GM18507 (cell line): ENCODE measurements around the gene RBL1.
"Not testable (repeated sequence)": the region's sequence is repeated elsewhere in the genome, so short reads cannot be mapped to it uniquely, and the experiment has no call there.

Experiments
- DNase-seq: peaks from one replicate; pipeline ENCODE4 v3.0.0; 2011; ENCODE audit warnings: low read depth; ENCODE audit not compliant: insufficient read length; ENCODE audit errors: extremely low spot score
- FAIRE-seq: peaks from 2 replicates; lab custom pipeline; 2011; peaks lifted over from hg19 to GRCh38; lab: Jason Lieb, UNC

RBL1 gene

GRCh38 chr20:37005062-37005942 is 90.5 kb downstream of the RBL1 start:
- not testable (repeated sequence) for DNase-seq
- peak; percentile 41 for FAIRE-seq

GRCh38 chr20:37001634-37002033 is 94.2 kb downstream of the RBL1 start:
- not testable (repeated sequence) for DNase-seq
- peak; percentile 9 for FAIRE-seq

DNA sequence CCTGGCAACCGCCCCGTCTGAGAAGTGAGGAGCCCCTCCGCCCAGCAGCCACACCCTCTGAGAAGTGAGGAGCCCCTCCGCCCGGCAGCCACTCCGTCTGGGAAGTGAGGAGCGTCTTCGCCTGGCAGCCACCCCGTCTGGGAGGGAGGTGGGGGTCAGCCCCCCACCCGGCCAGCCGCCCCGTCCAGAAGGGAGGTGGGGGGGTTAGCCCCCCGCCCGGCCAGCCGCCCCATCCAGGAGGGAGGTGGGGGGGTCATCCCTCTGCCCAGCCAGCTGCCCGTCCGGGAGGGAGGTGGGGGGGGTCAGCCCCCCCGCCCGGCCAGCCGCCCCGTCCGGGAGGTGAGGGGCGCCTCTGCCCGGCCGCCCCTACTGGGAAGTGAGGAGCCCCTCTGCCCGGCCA is 95.6 kb downstream of the RBL1 start:
- not testable (repeated sequence) for FAIRE-seq

GRCh38 chr20:36998652-36999051 is 97.1 kb downstream of the RBL1 start:
- DNase-seq = no peak
- peak; percentile 54 for FAIRE-seq

More for the DNA sequence above, 95.6 kb downstream of the RBL1 start:
- DNase-seq = not testable (repeated sequence)

- FAIRE-seq (no peak), DNase-seq (no peak)
Measured at GRCh38 chr20:36997121-36997520, 98.7 kb downstream of the RBL1 start.

- not testable (repeated sequence) for FAIRE-seq
Measured at GRCh38 chr20:36994221-36994620, 101.6 kb downstream of the RBL1 start.

DNA sequence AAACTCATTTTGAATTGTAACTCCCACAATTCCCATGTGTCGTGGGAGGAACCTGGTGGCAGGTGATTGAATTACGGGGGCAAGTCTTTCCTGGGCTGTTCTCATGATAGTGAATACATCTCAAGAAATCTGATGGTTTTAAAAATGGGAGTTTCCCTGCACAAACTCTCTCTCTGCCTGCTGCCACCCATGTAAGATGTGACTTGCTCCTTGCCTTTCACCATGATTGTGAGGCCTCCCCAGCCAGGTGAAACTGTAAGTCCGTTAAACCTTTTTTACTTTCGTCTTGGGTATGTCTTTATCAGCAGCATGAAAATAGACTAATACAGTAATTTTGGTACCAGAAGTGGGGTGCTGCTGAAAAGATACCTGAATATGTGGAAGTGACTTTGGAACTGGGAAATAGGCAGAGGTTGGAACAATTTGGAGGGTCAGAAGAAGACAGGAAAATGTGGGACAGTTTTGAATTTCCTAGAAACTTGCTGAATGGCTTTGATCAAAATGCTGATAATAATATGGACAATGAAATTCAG is 102.9 kb downstream of the RBL1 start:
- DNase-seq (no peak), FAIRE-seq (no peak)

More at GRCh38 chr20:36994221-36994620, 101.6 kb downstream of the RBL1 start:
- not testable (repeated sequence) for DNase-seq

DNA sequence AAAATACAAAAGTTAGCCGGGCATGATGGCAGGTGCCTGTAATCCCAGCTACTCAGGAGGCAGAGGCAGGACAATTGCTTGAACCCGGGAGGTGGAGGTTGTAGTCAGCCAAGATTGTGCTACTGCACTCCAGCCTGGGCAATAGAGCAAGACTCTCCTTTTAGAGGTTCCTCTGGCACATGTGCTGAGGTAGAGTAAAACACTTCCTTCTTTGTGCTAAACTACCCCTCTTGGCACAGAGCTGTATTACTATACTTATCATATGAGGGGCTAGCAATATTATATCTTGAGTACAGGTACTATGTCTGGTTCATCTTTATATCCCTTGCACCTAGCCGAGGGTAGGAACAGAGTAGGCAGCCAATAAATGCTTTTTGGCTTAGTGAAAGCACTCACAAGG is 104.1 kb downstream of the RBL1 start:
- FAIRE-seq = no peak
- no peak for DNase-seq

- no peak for DNase-seq
- no peak for FAIRE-seq
Measured at GRCh38 chr20:36989797-36990196, 106.0 kb downstream of the RBL1 start.

DNA sequence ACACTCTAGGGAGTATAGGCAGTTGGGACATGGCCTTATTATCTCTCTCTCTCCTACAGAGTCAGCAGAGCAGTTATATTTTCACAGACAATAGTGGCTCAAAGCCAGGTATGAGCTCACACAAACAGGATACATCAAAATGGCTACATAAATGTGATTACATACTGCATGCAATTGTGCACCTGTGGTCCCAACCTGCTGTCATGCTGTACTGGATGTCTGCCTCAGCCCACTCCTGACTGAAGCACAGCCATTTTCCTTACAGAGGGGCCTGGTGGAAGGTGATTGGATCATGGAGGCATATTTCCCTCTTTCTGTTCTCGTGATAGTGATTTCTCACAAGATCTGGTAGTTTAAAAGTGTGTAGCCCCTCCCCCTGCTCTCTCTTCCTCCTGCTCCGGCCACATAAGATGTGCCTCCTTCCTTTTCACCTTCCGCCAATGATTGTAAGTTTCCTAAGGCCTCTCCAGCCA is 107.3 kb downstream of the RBL1 start:
- DNase-seq (no peak), FAIRE-seq (no peak)

- FAIRE-seq (no peak), DNase-seq (no peak)
Measured at GRCh38 chr20:36984257-36984638, 111.5 kb downstream of the RBL1 start.

- DNase-seq = no peak
- FAIRE-seq = no peak
Measured at GRCh38 chr20:36975099-36975818, 120.5 kb downstream of the RBL1 start.

DNA sequence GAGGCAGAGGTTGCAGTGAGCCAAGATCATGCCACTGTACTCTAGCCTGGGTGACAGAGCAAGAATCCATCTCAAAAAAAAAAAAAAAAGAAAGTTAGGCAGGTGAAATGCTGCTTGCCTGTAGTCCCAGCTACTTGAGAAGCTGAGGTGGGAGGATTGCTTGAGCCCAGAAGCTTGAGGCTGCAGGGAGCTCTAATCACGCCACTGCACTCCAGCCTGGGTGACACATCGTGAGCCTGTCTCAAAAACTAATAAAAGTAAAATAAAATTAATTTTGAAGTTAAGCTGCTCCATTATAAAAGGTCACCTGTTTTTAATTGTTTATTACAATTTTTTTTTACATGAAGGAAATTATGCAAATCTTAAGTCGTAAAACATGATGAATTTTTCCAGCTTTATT is 121.1 kb downstream of the RBL1 start:
- FAIRE-seq (no peak), DNase-seq (no peak)

GRCh38 chr20:36971103-36971502 is 124.7 kb downstream of the RBL1 start:
- FAIRE-seq = no peak
- DNase-seq = no peak

GRCh38 chr20:36969478-36970186 is 126.2 kb downstream of the RBL1 start:
- no peak for DNase-seq
- no peak for FAIRE-seq

DNA sequence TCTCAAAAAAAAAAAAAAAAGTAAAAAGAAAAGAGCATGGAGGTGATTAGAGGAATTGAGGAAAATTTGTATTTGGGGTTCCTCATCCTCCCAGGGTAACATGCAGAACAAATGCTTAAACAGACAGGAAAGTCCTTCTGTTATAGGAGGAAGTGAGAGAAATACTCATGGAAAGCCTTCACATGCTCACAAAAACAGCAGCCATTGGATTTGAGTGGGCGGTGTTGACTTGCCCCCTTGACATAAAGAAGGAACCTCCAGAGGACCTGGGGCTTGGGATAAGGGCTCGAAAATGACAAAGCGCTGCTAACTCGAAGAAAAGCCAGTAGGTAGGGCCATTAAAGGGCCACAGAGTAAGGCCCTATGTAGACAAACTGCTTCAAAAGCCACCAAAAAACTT is 126.7 kb downstream of the RBL1 start:
- FAIRE-seq = no peak
- no peak for DNase-seq

DNA sequence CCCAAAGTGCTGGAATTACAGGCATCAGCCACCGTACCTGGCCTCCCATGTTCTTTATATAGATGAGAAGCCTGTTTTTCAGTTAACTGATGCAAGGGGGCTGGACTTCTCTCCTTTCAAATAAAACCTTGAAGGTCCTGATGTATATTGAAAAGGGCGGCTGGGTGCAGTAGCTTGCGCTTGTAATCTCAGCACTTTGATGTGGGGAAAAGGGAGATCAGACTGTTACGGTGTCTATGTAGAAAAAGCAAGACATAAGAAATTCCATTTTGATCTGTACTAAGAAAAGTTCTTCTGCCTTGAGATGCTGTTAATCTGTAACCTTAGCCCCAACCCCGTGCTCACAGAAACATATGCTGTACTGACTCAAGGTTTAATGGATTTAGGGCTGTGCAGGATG is 128.2 kb downstream of the RBL1 start:
- FAIRE-seq = no peak
- DNase-seq = no peak

DNA sequence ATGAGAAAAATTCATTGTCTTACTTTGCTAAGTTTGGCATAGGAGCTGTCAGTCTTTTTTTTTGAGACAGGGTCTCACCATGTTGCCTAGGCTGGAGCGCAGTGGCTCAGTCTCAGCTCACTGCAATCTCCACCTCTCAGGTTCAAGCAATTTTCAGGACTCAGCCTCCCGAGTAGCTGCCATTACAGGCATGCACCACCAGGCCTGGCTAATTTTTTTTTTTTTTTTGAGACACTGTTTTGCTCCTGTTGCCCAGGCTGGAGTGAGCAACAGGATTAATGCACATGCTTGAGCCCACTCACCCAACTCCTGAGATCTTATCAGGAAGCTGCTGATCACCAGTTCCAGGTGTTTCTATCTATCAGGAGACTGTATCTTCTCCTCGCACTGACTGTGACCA is 128.8 kb downstream of the RBL1 start:
- FAIRE-seq = not testable (repeated sequence)

GRCh38 chr20:36962354-36962941 is 133.3 kb downstream of the RBL1 start:
- DNase-seq, FAIRE-seq: not testable (repeated sequence)

More for the DNA sequence above, 128.8 kb downstream of the RBL1 start:
- not testable (repeated sequence) for DNase-seq
